ENCODE data around the gene KCND2. TPM values are rescaled to one million over a fixed set of nuclear protein-coding genes. Genes with fewer than 3 reads are reported as not detected.

The KCND2 gene
- total and polyA plus RNA-seq, 2 of the 4 experiments (the other 2 are of a cell fraction): under 0.01 TPM; not detected in 1

GRCh38 chr7:120654241-120654640 lies 381.3 kb downstream of the KCND2 start:
- Histone ChIP-seq H2BK120ac (ENCODE audit: low read depth, low read length) (no peak overlapping the region), H2BK5ac (ENCODE audit: low read depth, low read length, poor library complexity, severe bottlenecking) (no peak overlapping the region), H3K36me3 (ENCODE audit: control insufficient read depth, insufficient read depth, low read length) (no peaks in the 10 kb centered on the region), H2AK5ac (ENCODE audit: low read depth, low read length) (no peak overlapping the region), H3K14ac (replicated peaks; ENCODE audit: low read depth, low read length) (no peak overlapping the region), H4K5ac (ENCODE audit: low read depth, low read length) (no peak overlapping the region), H3K23ac (ENCODE audit: low read depth, low read length) (no peak overlapping the region), H3K4ac (ENCODE audit: low read depth, low read length) (no peak overlapping the region), H3K4me1 (ENCODE audit: control insufficient read depth, insufficient read depth, low read length) (no peaks in the 10 kb centered on the region), H3K27ac (ENCODE audit: insufficient read depth, low read length) (no peak overlapping the region), H4K8ac (ENCODE audit: low read depth in 2 of 2, low read length in 2 of 2) (no peak overlapping the region), H3K56ac (ENCODE audit: extremely low read depth, insufficient read depth, low read length) (no peak overlapping the region), H3K9me3 (ENCODE audit: control insufficient read depth, insufficient read depth, low read length) (no peaks in the 10 kb centered on the region), H3K4me3 (ENCODE audit: insufficient read depth, low read depth, low read length) (no peak overlapping the region), H3K9me1 (ENCODE audit: insufficient read depth, low read length) (no peaks in the 10 kb centered on the region), H3K27me3 (ENCODE audit: control insufficient read depth, insufficient read depth, low read length) (no peaks in the 10 kb centered on the region), H4K91ac (ENCODE audit: insufficient read depth, low read depth, low read length) (no peak overlapping the region), H2BK15ac (ENCODE audit: low read depth, low read length) (no peak overlapping the region), H3K4me2 (ENCODE audit: low read depth, low read length) (no peak overlapping the region), H3K9ac (ENCODE audit: low read depth, low read length) (no peak overlapping the region), H2BK20ac (ENCODE audit: low read depth, low read length) (no peak overlapping the region), H2AFZ (replicated peaks; ENCODE audit: low read length, poor library complexity) (no peak overlapping the region), H3K18ac (ENCODE audit: low read depth, low read length) (no peak overlapping the region), H3K79me1 (ENCODE audit: low read depth in 1 of 2, low read length in 2 of 2) (no peaks in the 10 kb centered on the region), H4K20me1 (ENCODE audit: insufficient read depth, low read length) (no peaks in the 10 kb centered on the region), H2AK9ac (replicated peaks; ENCODE audit: low read depth, low read length, poor library complexity) (no peak overlapping the region)
- TF ChIP-seq CHD1 (IDR thresholded peaks at IDR 0.05; ENCODE audit: low read depth, low read length) (no peak), USF2 (IDR thresholded peaks at IDR 0.05; ENCODE audit: low read depth, low read length) (no peak), CEBPB (IDR thresholded peaks at IDR 0.05; ENCODE audit: low read depth, low read length) (no peak), FOS (IDR thresholded peaks at IDR 0.05; ENCODE audit: low read depth, low read length) (no peak), MAZ (IDR thresholded peaks at IDR 0.05; ENCODE audit: borderline replicate concordance, low read depth, low read length) (no peak), SMC3 (IDR thresholded peaks at IDR 0.05; ENCODE audit: low read depth, low read length) (no peak), NFE2L2 (IDR thresholded peaks at IDR 0.05; ENCODE audit: low read depth, low read length) (no peak), RFX5 (IDR thresholded peaks at IDR 0.05; ENCODE audit: low read depth, low read length) (no peak), MXI1 (IDR thresholded peaks at IDR 0.05; ENCODE audit: borderline replicate concordance, low read depth, low read length) (no peak), ELK1 (IDR thresholded peaks at IDR 0.05; ENCODE audit: borderline replicate concordance, low read depth, low read length) (no peak), POLR2A (IDR thresholded peaks at IDR 0.05; ENCODE audit: low read depth, low read length) (no peak)
- no peak for DNase-seq
- ChIA-PET CTCF (no interaction called here), POLR2A (ENCODE audit: unreplicated experiment) (no interaction called here)
- dilution Hi-C loops (cut with HindIII; ENCODE audit: low sequenced_read_pairs, unreplicated experiment) (no loop called here), intact Hi-C loops (cut with micrococcal nuclease) (no loop called here), in situ Hi-C loops (cut with MboI; ENCODE audit: low sequenced_read_pairs) (no loop called here)
- no TSS peak for BruUV-seq (replicated peaks)
- no peak for ATAC-seq (ENCODE audit: low read depth)
